ENCODE data around the gene SHISA8.

DNA sequence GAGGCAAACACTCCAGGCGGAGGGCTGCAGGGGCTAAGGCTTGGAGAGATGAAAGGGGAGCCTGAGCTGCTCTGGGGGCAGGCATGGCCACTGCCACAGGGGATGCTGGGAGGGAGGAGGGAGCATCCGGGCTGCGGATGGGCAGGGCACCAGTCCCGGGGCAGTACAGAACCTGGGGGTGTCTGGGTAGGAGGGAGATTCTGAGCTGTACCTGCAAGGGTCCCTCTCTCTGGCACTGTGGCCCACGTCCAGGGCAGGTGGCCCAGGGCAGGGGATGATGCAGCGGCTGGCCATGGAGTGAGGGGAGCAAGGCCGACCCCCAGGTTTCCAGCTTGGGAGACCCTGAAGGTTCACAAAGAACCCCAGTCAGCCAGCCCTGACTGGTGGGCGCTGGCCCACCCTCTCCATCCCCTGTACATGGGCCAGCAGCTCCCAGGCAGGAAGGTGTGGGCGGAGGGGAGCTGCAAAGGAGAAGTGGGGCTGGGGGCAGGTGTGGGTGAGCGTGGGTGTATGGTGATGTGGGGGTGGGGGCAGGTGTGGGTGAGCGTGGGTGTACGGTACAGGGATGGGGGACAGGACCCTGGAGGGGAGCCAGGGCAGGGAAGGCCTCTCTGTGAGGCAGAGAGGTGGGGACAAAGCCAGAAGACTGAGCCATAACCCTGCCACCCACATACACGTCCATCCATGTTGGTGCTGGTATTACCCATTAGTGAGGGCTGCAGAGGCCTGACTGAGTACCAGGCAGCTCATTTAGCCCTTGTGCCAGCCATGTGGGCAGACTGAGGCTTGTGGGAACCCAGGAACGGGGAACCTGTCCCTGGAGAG, 13.9 kb upstream of the SHISA8 start:
- no peak for TF ChIP-seq POLR2A (IDR thresholded peaks at IDR 0.05)
- TF ChIP-seq, protein P1, sequence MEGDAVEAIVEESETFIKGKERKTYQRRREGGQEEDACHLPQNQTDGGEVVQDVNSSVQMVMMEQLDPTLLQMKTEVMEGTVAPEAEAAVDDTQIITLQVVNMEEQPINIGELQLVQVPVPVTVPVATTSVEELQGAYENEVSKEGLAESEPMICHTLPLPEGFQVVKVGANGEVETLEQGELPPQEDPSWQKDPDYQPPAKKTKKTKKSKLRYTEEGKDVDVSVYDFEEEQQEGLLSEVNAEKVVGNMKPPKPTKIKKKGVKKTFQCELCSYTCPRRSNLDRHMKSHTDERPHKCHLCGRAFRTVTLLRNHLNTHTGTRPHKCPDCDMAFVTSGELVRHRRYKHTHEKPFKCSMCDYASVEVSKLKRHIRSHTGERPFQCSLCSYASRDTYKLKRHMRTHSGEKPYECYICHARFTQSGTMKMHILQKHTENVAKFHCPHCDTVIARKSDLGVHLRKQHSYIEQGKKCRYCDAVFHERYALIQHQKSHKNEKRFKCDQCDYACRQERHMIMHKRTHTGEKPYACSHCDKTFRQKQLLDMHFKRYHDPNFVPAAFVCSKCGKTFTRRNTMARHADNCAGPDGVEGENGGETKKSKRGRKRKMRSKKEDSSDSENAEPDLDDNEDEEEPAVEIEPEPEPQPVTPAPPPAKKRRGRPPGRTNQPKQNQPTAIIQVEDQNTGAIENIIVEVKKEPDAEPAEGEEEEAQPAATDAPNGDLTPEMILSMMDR (IDR thresholded peaks at IDR 0.05) = no peak

All from stomach (tissue), 4 donors.